ENCODE measurements around the gene C10orf53.

GRCh38 chr10:49662169-49662830, 17.2 kb upstream of the C10orf53 start:
- TF ChIP-seq, protein P1, sequence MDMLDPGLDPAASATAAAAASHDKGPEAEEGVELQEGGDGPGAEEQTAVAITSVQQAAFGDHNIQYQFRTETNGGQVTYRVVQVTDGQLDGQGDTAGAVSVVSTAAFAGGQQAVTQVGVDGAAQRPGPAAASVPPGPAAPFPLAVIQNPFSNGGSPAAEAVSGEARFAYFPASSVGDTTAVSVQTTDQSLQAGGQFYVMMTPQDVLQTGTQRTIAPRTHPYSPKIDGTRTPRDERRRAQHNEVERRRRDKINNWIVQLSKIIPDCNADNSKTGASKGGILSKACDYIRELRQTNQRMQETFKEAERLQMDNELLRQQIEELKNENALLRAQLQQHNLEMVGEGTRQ (IDR thresholded peaks at IDR 0.05; ENCODE audit: borderline replicate concordance, low read depth, low read length): no peak
- TF ChIP-seq CTCF (IDR thresholded peaks at IDR 0.05): no peak
